ENCODE data around the gene RPS27L.
"Not testable (repeated sequence)": the region's sequence is repeated elsewhere in the genome, so short reads cannot be mapped to it uniquely, and the experiment has no call there.

The RPS27L gene

GRCh38 chr15:63135281-63135680 lies 22.0 kb downstream of the RPS27L start:
- no peak for FAIRE-seq

GRCh38 chr15:63134245-63134985 lies 22.9 kb downstream of the RPS27L start:
- FAIRE-seq = no peak

GRCh38 chr15:63133786-63134185 lies 23.5 kb downstream of the RPS27L start:
- FAIRE-seq = peak; percentile 33

GRCh38 chr15:63126726-63127125 lies 30.6 kb downstream of the RPS27L start:
- no peak for FAIRE-seq

GRCh38 chr15:63124506-63124905 lies 32.8 kb downstream of the RPS27L start:
- FAIRE-seq = no peak

- no peak for FAIRE-seq
Observed at GRCh38 chr15:63122002-63122875, 35.0 kb downstream of the RPS27L start.

- no peak for FAIRE-seq
Observed at GRCh38 chr15:63121382-63122001, 35.8 kb downstream of the RPS27L start, which contains the start of gene LACTB. TSS of gene LACTB (plus strand) at chr15:63121861. CDS start at chr15:63121872, 11 bp downstream.

GRCh38 chr15:63118854-63119253 lies 38.4 kb downstream of the RPS27L start:
- FAIRE-seq = no peak

GRCh38 chr15:63114465-63114864 lies 42.8 kb downstream of the RPS27L start:
- FAIRE-seq = no peak

- no peak for FAIRE-seq
Observed at GRCh38 chr15:63112871-63113270, 44.4 kb downstream of the RPS27L start.

- no peak for FAIRE-seq
Observed at GRCh38 chr15:63111481-63111880, 45.8 kb downstream of the RPS27L start.

- no peak for FAIRE-seq
Observed at GRCh38 chr15:63110428-63111026, 46.8 kb downstream of the RPS27L start.

- FAIRE-seq = no peak
Observed at GRCh38 chr15:63109920-63110319, 47.4 kb downstream of the RPS27L start.

GRCh38 chr15:63109498-63109897 lies 47.8 kb downstream of the RPS27L start:
- no peak for FAIRE-seq

GRCh38 chr15:63107895-63108546 lies 49.3 kb downstream of the RPS27L start:
- no peak for FAIRE-seq

GRCh38 chr15:63105354-63105753 lies 51.9 kb downstream of the RPS27L start:
- FAIRE-seq = not testable (repeated sequence)

GRCh38 chr15:63104727-63105126 lies 52.5 kb downstream of the RPS27L start:
- FAIRE-seq = no peak

- FAIRE-seq = no peak
Observed at GRCh38 chr15:63103416-63103815, 53.9 kb downstream of the RPS27L start.

GRCh38 chr15:63099581-63099980 lies 57.7 kb downstream of the RPS27L start:
- FAIRE-seq = not testable (repeated sequence)

- not testable (repeated sequence) for FAIRE-seq
Observed at GRCh38 chr15:63098901-63099300, 58.4 kb downstream of the RPS27L start.
